Inferior parietal cortex (tissue), 1 donor: ENCODE results near the gene SPATC1L.

ENCODE experiments used
- DNase-seq: peaks from one replicate; pipeline ENCODE4 v3.0.0-alpha.2; 2016; ENCODE audit errors: extremely low spot score

The SPATC1L gene

GRCh38 chr21:46121286-46122221, 62.7 kb downstream of the SPATC1L start:
- no peak for DNase-seq

- DNase-seq, result no peak
Measured at GRCh38 chr21:46120301-46121285, 63.7 kb downstream of the SPATC1L start.

GRCh38 chr21:46119637-46120271, 64.5 kb downstream of the SPATC1L start:
- no peak for DNase-seq

GRCh38 chr21:46119144-46119636, 65.1 kb downstream of the SPATC1L start:
- no peak for DNase-seq

- no peak for DNase-seq
Measured at GRCh38 chr21:46118316-46119143, 65.7 kb downstream of the SPATC1L start.

GRCh38 chr21:46117586-46118315, 66.5 kb downstream of the SPATC1L start:
- DNase-seq, result no peak

GRCh38 chr21:46116776-46117585, 67.3 kb downstream of the SPATC1L start:
- no peak for DNase-seq

GRCh38 chr21:46116189-46116775, 68.0 kb downstream of the SPATC1L start:
- no peak for DNase-seq

- DNase-seq, result no peak
Measured at GRCh38 chr21:46115441-46116188, 68.6 kb downstream of the SPATC1L start.

GRCh38 chr21:46114963-46115362, 69.3 kb downstream of the SPATC1L start:
- no peak for DNase-seq

GRCh38 chr21:46113497-46114176, 70.6 kb downstream of the SPATC1L start:
- no peak for DNase-seq

- DNase-seq, result no peak
Measured at GRCh38 chr21:46112725-46113215, 71.5 kb downstream of the SPATC1L start.

GRCh38 chr21:46111857-46112724, 72.2 kb downstream of the SPATC1L start:
- DNase-seq, result no peak

- DNase-seq, result no peak
Measured at GRCh38 chr21:46111193-46111571, 73.1 kb downstream of the SPATC1L start.
